IPS-15b (cell line): ENCODE data around the gene MICALL2.

Experiments
- H3K27me3 ChIP-seq: one replicate; pipeline ENCODE4 v1.6.1; 2013; ENCODE audit warnings: low read length; ENCODE audit not compliant: control insufficient read depth, insufficient read depth
- H3K36me3 ChIP-seq: one replicate; pipeline ENCODE4 v1.6.1; 2013; ENCODE audit warnings: low read length; ENCODE audit not compliant: control insufficient read depth, insufficient read depth
- H3K4me1 ChIP-seq: one replicate; pipeline ENCODE4 v1.6.1; 2013; ENCODE audit warnings: mild to moderate bottlenecking, low read length; ENCODE audit not compliant: control insufficient read depth, insufficient read depth
- H3K4me3 ChIP-seq: one replicate; pipeline ENCODE4 v1.5.1; 2013; ENCODE audit warnings: low read depth, low read length
- H3K9ac ChIP-seq: one replicate; pipeline ENCODE4 v1.6.1; 2013; ENCODE audit warnings: low read depth, mild to moderate bottlenecking, low read length
- H3K9me3 ChIP-seq: one replicate; pipeline ENCODE4 v1.6.1; 2013; ENCODE audit warnings: mild to moderate bottlenecking, low read length; ENCODE audit not compliant: control insufficient read depth, insufficient read depth

MICALL2 gene

GRCh38 chr7:1498370-1499305 lies 39.4 kb upstream of the MICALL2 start:
- Histone ChIP-seq H3K9ac (no peak overlapping the region), H3K4me3 (no peak overlapping the region), H3K27me3 (no peaks in the 10 kb centered on the region), H3K36me3 (peaks cover 82% of the 10 kb centered on the region), H3K9me3 (no peaks in the 10 kb centered on the region), H3K4me1 (peaks cover 2% of the 10 kb centered on the region)

- no peak overlapping the region for H3K4me3 ChIP-seq
- no peaks in the 10 kb centered on the region for H3K27me3 ChIP-seq
- H3K9ac ChIP-seq = no peak overlapping the region
- H3K9me3 ChIP-seq = no peaks in the 10 kb centered on the region
- H3K36me3 ChIP-seq = peaks cover 76% of the 10 kb centered on the region
- H3K4me1 ChIP-seq = no peaks in the 10 kb centered on the region
These were observed 38.1 kb upstream of the MICALL2 start for GRCh38 chr7:1497293-1497927.

- H3K27me3 ChIP-seq = no peaks in the 10 kb centered on the region
- H3K36me3 ChIP-seq = peaks cover 74% of the 10 kb centered on the region
- no peaks in the 10 kb centered on the region for H3K9me3 ChIP-seq
- no peak overlapping the region for H3K9ac ChIP-seq
- no peaks in the 10 kb centered on the region for H3K4me1 ChIP-seq
- no peak overlapping the region for H3K4me3 ChIP-seq
These were observed 37.4 kb upstream of the MICALL2 start for GRCh38 chr7:1496531-1497292.

GRCh38 chr7:1495564-1496242 lies 36.4 kb upstream of the MICALL2 start:
- H3K4me3 ChIP-seq = no peak overlapping the region
- H3K9ac ChIP-seq = no peak overlapping the region
- H3K27me3 ChIP-seq = no peaks in the 10 kb centered on the region
- peaks cover 76% of the 10 kb centered on the region for H3K36me3 ChIP-seq
- H3K4me1 ChIP-seq = no peaks in the 10 kb centered on the region
- H3K9me3 ChIP-seq = no peaks in the 10 kb centered on the region

- H3K4me1 ChIP-seq = no peaks in the 10 kb centered on the region
- H3K4me3 ChIP-seq = no peak overlapping the region
- no peak overlapping the region for H3K9ac ChIP-seq
- no peaks in the 10 kb centered on the region for H3K27me3 ChIP-seq
- no peaks in the 10 kb centered on the region for H3K9me3 ChIP-seq
- H3K36me3 ChIP-seq = peaks cover 76% of the 10 kb centered on the region
These were observed 35.7 kb upstream of the MICALL2 start for GRCh38 chr7:1494866-1495563.

GRCh38 chr7:1494447-1494846 lies 35.2 kb upstream of the MICALL2 start:
- no peak overlapping the region for H3K4me3 ChIP-seq
- peaks cover 75% of the 10 kb centered on the region for H3K36me3 ChIP-seq
- no peak overlapping the region for H3K9ac ChIP-seq
- no peaks in the 10 kb centered on the region for H3K4me1 ChIP-seq
- H3K9me3 ChIP-seq = no peaks in the 10 kb centered on the region
- no peaks in the 10 kb centered on the region for H3K27me3 ChIP-seq

GRCh38 chr7:1493571-1493970 lies 34.3 kb upstream of the MICALL2 start:
- Histone ChIP-seq H3K36me3 (peaks cover 76% of the 10 kb centered on the region), H3K9me3 (no peaks in the 10 kb centered on the region), H3K4me3 (no peak overlapping the region), H3K9ac (no peak overlapping the region), H3K27me3 (no peaks in the 10 kb centered on the region), H3K4me1 (no peaks in the 10 kb centered on the region)

- no peak overlapping the region for H3K9ac ChIP-seq
- H3K4me1 ChIP-seq = no peaks in the 10 kb centered on the region
- no peaks in the 10 kb centered on the region for H3K27me3 ChIP-seq
- H3K36me3 ChIP-seq = peaks cover 77% of the 10 kb centered on the region
- no peaks in the 10 kb centered on the region for H3K9me3 ChIP-seq
- H3K4me3 ChIP-seq = no peak overlapping the region
These were observed 33.9 kb upstream of the MICALL2 start for GRCh38 chr7:1493129-1493528.

GRCh38 chr7:1492640-1493039 lies 33.4 kb upstream of the MICALL2 start:
- no peaks in the 10 kb centered on the region for H3K9me3 ChIP-seq
- H3K4me1 ChIP-seq = no peaks in the 10 kb centered on the region
- no peak overlapping the region for H3K9ac ChIP-seq
- no peaks in the 10 kb centered on the region for H3K27me3 ChIP-seq
- peaks cover 77% of the 10 kb centered on the region for H3K36me3 ChIP-seq
- H3K4me3 ChIP-seq = no peak overlapping the region

GRCh38 chr7:1492221-1492620 lies 33.0 kb upstream of the MICALL2 start:
- Histone ChIP-seq H3K9ac (no peak overlapping the region), H3K27me3 (no peaks in the 10 kb centered on the region), H3K4me1 (no peaks in the 10 kb centered on the region), H3K9me3 (no peaks in the 10 kb centered on the region), H3K4me3 (no peak overlapping the region), H3K36me3 (peaks cover 77% of the 10 kb centered on the region)

- Histone ChIP-seq H3K36me3 (peaks cover 75% of the 10 kb centered on the region), H3K4me1 (no peaks in the 10 kb centered on the region), H3K27me3 (no peaks in the 10 kb centered on the region), H3K4me3 (no peak overlapping the region), H3K9ac (no peak overlapping the region), H3K9me3 (no peaks in the 10 kb centered on the region)
These were observed 31.6 kb upstream of the MICALL2 start for GRCh38 chr7:1490837-1491236.
